Epithelial cell of proximal tubule (primary cell): ENCODE results near the gene CD164L2. TPM values are rescaled to one million over a fixed set of nuclear protein-coding genes. Genes with fewer than 3 reads are reported as not detected.

Source experiments
- DNase-seq: peaks from one replicate; pipeline ENCODE4 v3.0.0-alpha.2; 2011; ENCODE audit warnings: low read depth
- H3K4me3 ChIP-seq: 2 replicates; pipeline ENCODE4 v1.5.1; 2011; ENCODE audit warnings: low read depth, mild to moderate bottlenecking, low read length
- CTCF ChIP-seq: conservative IDR thresholded peaks from 2 replicates; pipeline ENCODE4 v1.5.1; 2012; ENCODE audit warnings: low read depth, mild to moderate bottlenecking, low read length
- total RNA-seq: library from RNA; depleted of rRNA; stranded (reverse); fragments of >200 nt; gene quantifications from 2 replicates; pipeline ENCODE4 v1.2.3, GENCODE V29; 2015

Gene CD164L2
- total RNA-seq, 1 donor from 2014 or later, result not detected

DNA sequence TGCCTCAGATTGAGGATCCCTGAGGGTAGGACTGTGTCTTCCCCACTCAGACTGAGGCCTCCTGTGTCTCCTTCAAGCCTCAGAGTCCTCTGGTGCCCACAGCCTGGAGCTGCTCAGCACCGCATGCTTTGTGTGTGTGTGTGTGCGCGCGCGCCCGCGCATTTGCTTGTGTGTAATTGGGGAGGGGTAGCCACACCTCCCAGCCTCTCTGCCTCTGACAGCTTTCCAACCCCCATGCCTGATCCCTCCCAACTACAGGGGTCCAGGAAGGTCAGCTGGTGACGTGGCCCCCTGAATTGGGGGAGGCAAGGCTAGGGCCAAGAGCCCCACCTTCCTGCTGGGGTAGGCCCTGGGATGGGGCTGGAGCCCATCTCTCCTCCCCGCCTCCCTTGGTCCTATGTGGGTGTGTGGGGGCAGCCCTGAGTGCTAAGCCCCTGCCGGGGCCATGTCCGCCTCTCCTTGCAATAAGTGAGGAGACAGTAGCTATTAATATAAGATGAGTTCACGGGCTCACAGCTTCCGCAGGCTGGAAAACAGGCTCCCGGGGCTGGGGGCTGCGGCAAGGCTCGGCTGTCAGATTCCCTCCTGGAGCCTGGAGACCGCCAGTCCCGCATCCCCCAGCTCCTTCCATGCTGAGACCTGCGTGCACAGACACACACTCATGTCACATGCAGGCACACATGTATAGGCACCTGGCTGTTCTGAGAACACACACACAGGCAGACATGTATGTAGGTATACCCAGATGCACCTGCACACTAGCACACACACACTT is 16.3 kb upstream of the CD164L2 start:
- H3K4me3 ChIP-seq, result no peak overlapping the region
- DNase-seq, result no peak
- TF ChIP-seq CTCF, result no peak

DNA sequence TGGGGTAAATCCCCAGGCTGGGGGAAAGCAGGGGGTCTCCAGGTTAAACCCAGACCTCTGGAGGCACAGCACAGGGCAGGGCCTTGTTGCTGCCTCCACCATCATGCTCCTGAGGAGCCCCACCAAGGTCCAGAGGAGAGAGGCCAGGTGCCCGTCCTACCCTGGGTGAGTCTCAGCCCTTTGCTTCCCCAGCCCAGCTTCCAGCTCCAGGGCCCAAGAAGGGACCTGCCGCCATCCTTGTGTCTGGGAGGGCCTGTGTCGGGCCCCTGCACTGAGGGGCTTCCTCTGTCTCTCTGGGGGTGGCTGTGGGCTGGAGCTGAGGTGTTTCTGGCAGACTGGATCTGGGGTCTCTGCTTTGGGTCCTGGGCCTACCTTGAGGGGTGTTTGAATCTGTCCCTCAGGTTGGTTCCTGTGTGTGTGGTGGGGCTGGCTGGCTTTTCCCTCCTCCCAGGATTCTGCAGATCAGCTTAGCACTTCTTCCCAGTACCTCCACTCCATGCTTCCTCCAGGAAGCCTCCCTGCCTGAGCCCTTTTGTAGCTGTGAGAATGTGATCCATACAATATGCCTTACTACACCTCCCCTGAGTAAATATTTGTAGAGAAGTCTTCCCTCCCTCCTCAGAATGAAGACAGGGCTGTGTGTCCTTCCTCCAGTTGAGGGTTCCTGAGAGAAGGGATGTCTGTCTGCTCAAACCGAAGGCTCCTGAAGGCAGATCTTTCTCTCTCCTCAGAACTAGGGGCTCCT is 15.4 kb upstream of the CD164L2 start:
- no peak for DNase-seq
- no peak overlapping the region for H3K4me3 ChIP-seq
- TF ChIP-seq CTCF, result no peak

DNA sequence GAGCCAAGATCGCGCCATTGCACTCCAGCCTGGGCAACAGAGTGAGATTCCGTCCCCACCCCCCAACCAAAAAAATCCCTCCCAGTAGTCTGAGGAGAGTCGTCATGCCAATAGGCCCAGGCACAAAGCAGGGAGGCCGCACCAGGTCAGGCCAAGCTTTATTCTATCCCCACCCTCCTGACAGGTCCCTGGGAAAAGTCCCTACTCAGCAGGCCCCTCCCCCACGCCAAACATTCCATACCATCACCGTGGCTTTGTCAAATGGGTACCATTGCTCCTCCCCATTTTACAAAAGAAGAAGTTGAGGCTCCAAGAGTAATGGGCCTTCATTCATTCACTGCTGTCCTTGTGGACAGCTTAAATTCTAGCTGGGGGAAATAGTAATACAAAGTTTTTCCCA is 14.6 kb upstream of the CD164L2 start:
- DNase-seq, result no peak
- no peak overlapping the region for H3K4me3 ChIP-seq
- no peak for TF ChIP-seq CTCF

GRCh38 chr1:27397110-27397509 is 14.0 kb upstream of the CD164L2 start:
- no peak overlapping the region for H3K4me3 ChIP-seq
- no peak for DNase-seq
- no peak for TF ChIP-seq CTCF

GRCh38 chr1:27395441-27396195 is 12.5 kb upstream of the CD164L2 start:
- H3K4me3 ChIP-seq, result no peak overlapping the region
- peak; percentile 94 for TF ChIP-seq CTCF
- no peak for DNase-seq

DNA sequence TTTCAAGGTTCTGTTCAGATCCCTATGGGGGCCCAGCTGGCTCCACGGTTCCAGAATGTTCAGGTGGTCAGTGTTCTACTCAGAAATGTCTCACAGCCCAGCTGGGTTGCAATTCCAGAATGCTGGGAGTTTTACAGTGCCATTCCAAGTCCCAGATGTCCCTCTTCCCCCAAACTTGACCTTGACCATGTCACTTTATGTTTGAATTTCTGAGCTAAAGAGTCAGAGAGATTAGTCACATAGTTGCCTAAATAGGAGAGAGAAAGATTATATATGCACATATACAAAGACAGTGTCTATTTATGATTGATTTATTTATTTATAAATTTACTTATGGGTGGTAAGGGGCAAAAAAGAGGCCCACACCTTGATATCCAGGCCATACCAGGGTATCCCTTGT is 11.8 kb upstream of the CD164L2 start:
- no peak overlapping the region for H3K4me3 ChIP-seq
- no peak for TF ChIP-seq CTCF
- DNase-seq, result no peak
